ENCODE measurements around the gene WDR5. TPM values are rescaled to one million over a fixed set of nuclear protein-coding genes. Genes with fewer than 3 reads are reported as not detected.

WDR5 gene
- polyA plus RNA-seq, 1 experiment, result 23.8 TPM

DNA sequence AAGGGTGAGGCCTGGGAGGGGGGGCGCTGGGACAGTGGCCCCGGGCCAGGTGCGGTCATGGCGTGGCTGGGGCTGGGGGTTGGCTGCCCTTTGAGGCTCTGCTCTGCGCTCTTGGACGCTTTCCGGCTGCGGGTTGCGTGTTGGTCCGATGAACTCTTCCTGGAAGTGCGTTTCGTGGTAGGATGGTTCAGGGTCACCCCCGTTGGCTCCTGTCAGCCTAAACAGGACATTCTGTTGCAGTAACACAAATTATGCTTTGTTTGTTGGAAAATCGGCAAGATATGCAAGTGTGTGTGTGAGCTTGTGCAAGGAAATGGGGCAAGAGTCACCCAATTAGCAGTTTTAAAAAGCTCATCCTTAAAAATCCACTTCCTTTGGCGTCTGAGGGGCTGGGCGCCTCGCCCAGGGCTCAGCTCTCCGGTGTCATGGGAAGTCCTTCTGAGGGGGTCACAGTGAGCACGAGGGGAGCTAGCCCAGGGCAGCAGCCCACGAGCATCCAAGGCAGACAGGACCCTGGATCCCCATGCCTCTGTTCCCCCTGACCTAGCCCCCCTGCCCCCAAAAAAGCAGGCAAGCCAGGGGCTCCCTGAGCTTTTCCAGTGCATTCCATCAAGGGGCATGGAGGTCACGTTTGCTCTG lies 50.7 kb downstream of the WDR5 start:
- ChIA-PET CTCF (interaction anchor here (2.0 kb wide), 1 partner anchor 11 kb away, joined by 8 read pairs; no protein-coding TSS in a partner anchor), POLR2A (interaction anchor here (0.7 kb wide), 1 partner anchor 15 kb away, joined by 4 read pairs; no protein-coding TSS in a partner anchor)
- H3K36me3 ChIP-seq (ENCODE audit: control insufficient read depth, insufficient read depth, low read length), result no peaks in the 10 kb centered on the region
- TF ChIP-seq, protein P1, sequence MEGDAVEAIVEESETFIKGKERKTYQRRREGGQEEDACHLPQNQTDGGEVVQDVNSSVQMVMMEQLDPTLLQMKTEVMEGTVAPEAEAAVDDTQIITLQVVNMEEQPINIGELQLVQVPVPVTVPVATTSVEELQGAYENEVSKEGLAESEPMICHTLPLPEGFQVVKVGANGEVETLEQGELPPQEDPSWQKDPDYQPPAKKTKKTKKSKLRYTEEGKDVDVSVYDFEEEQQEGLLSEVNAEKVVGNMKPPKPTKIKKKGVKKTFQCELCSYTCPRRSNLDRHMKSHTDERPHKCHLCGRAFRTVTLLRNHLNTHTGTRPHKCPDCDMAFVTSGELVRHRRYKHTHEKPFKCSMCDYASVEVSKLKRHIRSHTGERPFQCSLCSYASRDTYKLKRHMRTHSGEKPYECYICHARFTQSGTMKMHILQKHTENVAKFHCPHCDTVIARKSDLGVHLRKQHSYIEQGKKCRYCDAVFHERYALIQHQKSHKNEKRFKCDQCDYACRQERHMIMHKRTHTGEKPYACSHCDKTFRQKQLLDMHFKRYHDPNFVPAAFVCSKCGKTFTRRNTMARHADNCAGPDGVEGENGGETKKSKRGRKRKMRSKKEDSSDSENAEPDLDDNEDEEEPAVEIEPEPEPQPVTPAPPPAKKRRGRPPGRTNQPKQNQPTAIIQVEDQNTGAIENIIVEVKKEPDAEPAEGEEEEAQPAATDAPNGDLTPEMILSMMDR (IDR thresholded peaks at IDR 0.05; ENCODE audit: insufficient read depth, low read depth, low read length), result no peak
- H3K27me3 ChIP-seq (ENCODE audit: control insufficient read depth, insufficient read depth, low read length), result peaks cover 3% of the 10 kb centered on the region
- DNase-seq (ENCODE audit: low read depth), result no peak
- no peak overlapping the region for H3K4me3 ChIP-seq (ENCODE audit: low read depth, low read length)

DNA sequence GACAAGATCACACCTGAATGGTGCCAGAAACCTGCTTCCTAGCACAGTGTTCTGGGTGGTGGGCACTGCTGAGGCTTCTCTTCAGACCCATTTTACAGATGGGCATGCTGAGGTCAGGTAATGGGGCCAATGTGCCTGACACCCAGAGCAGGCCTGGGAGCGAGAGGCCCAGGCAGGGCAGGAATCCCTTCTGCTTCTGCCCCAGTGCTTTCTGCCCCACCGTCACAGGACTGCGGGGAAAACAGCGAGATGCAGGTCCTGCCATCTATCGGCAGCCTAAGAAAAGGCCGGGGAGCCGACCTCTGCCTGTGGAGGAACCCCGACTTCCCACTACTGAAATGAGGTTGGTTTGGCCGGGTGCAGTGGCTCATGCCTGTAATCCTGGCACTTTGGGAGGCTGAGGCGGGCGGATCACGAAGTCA lies 51.2 kb downstream of the WDR5 start:
- TF ChIP-seq, protein P1 (IDR thresholded peaks at IDR 0.05; ENCODE audit: insufficient read depth, low read depth, low read length), result no peak
- Histone ChIP-seq H3K36me3 (ENCODE audit: control insufficient read depth, insufficient read depth, low read length) (no peaks in the 10 kb centered on the region), H3K27me3 (ENCODE audit: control insufficient read depth, insufficient read depth, low read length) (peaks cover 4% of the 10 kb centered on the region), H3K4me3 (ENCODE audit: low read depth, low read length) (no peak overlapping the region)
- ChIA-PET CTCF (interaction anchor here (2.0 kb wide), 1 partner anchor 12 kb away, joined by 8 read pairs; no protein-coding TSS in a partner anchor), POLR2A (no interaction called here)
- no peak for DNase-seq (ENCODE audit: low read depth)

DNA sequence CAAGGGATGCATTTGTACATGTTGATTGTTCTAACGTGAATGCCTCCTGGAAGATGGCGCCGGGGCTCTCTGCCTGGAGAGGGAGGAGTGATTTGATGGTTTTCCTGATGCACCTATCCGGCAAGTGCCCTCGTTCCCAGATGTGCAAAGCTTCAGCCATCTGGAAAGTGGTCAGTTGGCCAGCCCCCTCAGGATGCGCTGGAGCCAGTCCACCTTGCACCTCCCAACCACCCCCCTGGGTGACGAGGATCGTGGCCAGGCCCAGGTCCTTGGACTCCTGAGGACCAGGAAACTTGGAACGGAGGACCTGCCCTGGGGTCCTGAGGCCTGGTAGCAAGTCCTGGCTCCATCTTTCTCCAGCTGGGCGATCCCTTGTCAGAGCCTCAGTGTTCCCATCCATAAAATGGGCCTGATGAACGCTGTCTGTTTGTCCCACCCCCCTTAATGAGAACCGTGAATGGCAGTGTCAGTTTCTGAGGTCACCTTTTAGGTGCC lies 52.1 kb downstream of the WDR5 start:
- H3K27me3 ChIP-seq (ENCODE audit: control insufficient read depth, insufficient read depth, low read length), result peaks cover 4% of the 10 kb centered on the region
- H3K36me3 ChIP-seq (ENCODE audit: control insufficient read depth, insufficient read depth, low read length), result no peaks in the 10 kb centered on the region
- ChIA-PET POLR2A (no interaction called here), CTCF (no interaction called here)
- no peak for DNase-seq (ENCODE audit: low read depth)
- H3K4me3 ChIP-seq (ENCODE audit: low read depth, low read length), result no peak overlapping the region
- TF ChIP-seq, protein P1 (IDR thresholded peaks at IDR 0.05; ENCODE audit: insufficient read depth, low read depth, low read length), result no peak

DNA sequence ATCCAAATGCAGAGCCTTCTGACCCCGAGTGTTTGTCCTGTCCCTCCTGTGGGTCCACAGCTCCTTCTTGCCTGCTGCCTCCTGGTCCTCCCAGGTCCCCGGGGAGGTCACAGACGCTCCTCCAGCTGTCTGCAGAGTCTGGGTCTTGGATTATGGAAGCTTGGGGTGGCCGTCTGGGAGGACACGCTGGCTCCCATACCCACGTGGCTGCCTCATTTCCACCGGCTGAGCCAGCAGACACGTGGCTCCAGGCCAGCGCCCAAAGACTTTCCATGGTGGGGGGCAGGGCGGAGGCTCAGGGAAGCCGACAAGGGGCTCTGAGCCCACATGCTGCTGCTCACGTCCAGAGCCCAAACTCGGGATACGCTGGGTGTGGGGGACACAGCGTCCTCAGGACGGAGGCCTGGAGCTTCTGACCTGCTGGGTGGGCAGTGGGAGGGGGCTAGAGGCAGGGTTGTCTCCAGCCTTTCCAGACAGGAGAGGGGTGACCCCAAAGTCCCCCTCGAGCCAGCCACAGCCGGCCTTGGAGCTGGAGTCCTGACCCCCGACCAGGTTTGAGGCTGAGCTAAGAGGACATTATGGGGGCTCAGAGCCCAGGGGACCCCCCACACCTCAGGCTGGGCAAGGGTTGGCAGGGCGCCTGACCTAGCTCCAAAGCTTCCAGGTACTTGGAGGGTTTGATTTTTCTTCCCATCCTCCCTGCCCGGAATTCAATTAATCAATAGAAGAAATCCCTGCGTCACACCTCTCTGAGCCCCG lies 52.7 kb downstream of the WDR5 start:
- no peak for DNase-seq (ENCODE audit: low read depth)
- CTCF ChIA-PET, result no interaction called here
- Histone ChIP-seq H3K4me3 (ENCODE audit: low read depth, low read length) (no peak overlapping the region), H3K27me3 (ENCODE audit: control insufficient read depth, insufficient read depth, low read length) (peaks cover 4% of the 10 kb centered on the region), H3K36me3 (ENCODE audit: control insufficient read depth, insufficient read depth, low read length) (no peaks in the 10 kb centered on the region)
- POLR2A ChIA-PET, result no interaction called here
- TF ChIP-seq, protein P1 (IDR thresholded peaks at IDR 0.05; ENCODE audit: insufficient read depth, low read depth, low read length), result no peak

DNA sequence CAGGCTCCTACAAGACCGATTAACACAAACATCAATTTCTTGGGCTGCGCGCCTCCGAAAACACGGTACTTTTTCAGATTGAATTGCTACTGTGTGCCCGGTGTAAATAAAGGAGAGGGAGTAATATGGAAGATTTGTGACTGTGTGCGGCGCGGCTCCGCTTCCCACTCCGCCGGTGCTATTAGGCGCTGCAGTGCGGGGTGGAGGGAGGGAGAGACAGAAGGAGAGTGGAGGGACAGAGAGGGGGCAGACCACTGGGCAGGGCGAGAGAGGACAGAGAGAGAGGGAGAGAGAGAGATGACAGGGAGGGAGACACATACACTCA lies 53.2 kb downstream of the WDR5 start:
- Histone ChIP-seq H3K27me3 (ENCODE audit: control insufficient read depth, insufficient read depth, low read length) (peaks cover 4% of the 10 kb centered on the region), H3K4me3 (ENCODE audit: low read depth, low read length) (no peak overlapping the region), H3K36me3 (ENCODE audit: control insufficient read depth, insufficient read depth, low read length) (no peaks in the 10 kb centered on the region)
- CTCF ChIA-PET, result interaction anchor here (0.7 kb wide), 1 partner anchor 254 kb away, joined by 3 read pairs; no protein-coding TSS in a partner anchor
- TF ChIP-seq, protein P1 (IDR thresholded peaks at IDR 0.05; ENCODE audit: insufficient read depth, low read depth, low read length), result no peak
- DNase-seq (ENCODE audit: low read depth), result no peak
- POLR2A ChIA-PET, result no interaction called here

All from BJ (cell line).